Neural progenitor cell (in vitro differentiated cells): Measurements from ENCODE around the gene IRX4.

ENCODE experiments used
- EZH2 ChIP-seq: fragments of 200-600 bp; sonication (generic); IDR thresholded peaks from 2 replicates; pipeline ENCODE4 v1.6.1; 2017; ENCODE audit warnings: antibody characterized with exemption, mild to moderate bottlenecking, moderate library complexity
- TF ChIP-seq, protein P1 (sequence below): fragments of 200-600 bp; sonication (generic); IDR thresholded peaks from 2 replicates; pipeline ENCODE4 v1.5.1; 2017; ENCODE audit warnings: antibody characterized with exemption, mild to moderate bottlenecking

- TF ChIP-seq, protein P1, sequence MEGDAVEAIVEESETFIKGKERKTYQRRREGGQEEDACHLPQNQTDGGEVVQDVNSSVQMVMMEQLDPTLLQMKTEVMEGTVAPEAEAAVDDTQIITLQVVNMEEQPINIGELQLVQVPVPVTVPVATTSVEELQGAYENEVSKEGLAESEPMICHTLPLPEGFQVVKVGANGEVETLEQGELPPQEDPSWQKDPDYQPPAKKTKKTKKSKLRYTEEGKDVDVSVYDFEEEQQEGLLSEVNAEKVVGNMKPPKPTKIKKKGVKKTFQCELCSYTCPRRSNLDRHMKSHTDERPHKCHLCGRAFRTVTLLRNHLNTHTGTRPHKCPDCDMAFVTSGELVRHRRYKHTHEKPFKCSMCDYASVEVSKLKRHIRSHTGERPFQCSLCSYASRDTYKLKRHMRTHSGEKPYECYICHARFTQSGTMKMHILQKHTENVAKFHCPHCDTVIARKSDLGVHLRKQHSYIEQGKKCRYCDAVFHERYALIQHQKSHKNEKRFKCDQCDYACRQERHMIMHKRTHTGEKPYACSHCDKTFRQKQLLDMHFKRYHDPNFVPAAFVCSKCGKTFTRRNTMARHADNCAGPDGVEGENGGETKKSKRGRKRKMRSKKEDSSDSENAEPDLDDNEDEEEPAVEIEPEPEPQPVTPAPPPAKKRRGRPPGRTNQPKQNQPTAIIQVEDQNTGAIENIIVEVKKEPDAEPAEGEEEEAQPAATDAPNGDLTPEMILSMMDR: no peak
- TF ChIP-seq EZH2: no peak
Observed at GRCh38 chr5:1919750-1920149, 37.0 kb upstream of the IRX4 start.
